Stimulated activated CD8-positive, alpha-beta memory T cell treated with anti-CD3 and anti-CD28 coated beads, Interleukin-7, amount 100 ng/mL, for 24 hours (primary cell): ENCODE measurements around the gene ASAP2.

Experiments
- DNase-seq: peaks from one replicate; pipeline ENCODE4 v3.0.0-alpha.2; 2020; ENCODE audit warnings: low read depth

The ASAP2 gene

GRCh38 chr2:9403924-9404323 is 197.3 kb downstream of the ASAP2 start:
- no peak for DNase-seq

- DNase-seq = no peak
Observed at GRCh38 chr2:9404451-9404850, 197.8 kb downstream of the ASAP2 start.

- DNase-seq = no peak
Observed at GRCh38 chr2:9405636-9406035, 199.0 kb downstream of the ASAP2 start.

GRCh38 chr2:9406529-9407362 is 200.1 kb downstream of the ASAP2 start:
- DNase-seq = no peak

- DNase-seq = no peak
Observed at GRCh38 chr2:9407363-9407811, 200.8 kb downstream of the ASAP2 start.

GRCh38 chr2:9408641-9409151 is 202.1 kb downstream of the ASAP2 start:
- no peak for DNase-seq

GRCh38 chr2:9410108-9410507 is 203.5 kb downstream of the ASAP2 start:
- DNase-seq = no peak

- DNase-seq = no peak
Observed at GRCh38 chr2:9412781-9413180, 206.2 kb downstream of the ASAP2 start.

GRCh38 chr2:9415516-9416169 is 209.0 kb downstream of the ASAP2 start:
- DNase-seq = no peak

- DNase-seq = no peak
Observed at GRCh38 chr2:9416267-9416961, 209.8 kb downstream of the ASAP2 start.

GRCh38 chr2:9416962-9417316 is 210.3 kb downstream of the ASAP2 start:
- DNase-seq = no peak

- no peak for DNase-seq
Observed at GRCh38 chr2:9417725-9418124, 211.1 kb downstream of the ASAP2 start.

GRCh38 chr2:9418746-9419145 is 212.1 kb downstream of the ASAP2 start:
- no peak for DNase-seq

- DNase-seq = no peak
Observed at GRCh38 chr2:9419541-9419940, 212.9 kb downstream of the ASAP2 start.

GRCh38 chr2:9420495-9420894 is 213.9 kb downstream of the ASAP2 start:
- no peak for DNase-seq

GRCh38 chr2:9422321-9423099 is 215.9 kb downstream of the ASAP2 start:
- peak; percentile 23 for DNase-seq

- peak; percentile 92 for DNase-seq
Observed at GRCh38 chr2:9423100-9423921, 216.7 kb downstream of the ASAP2 start, which contains the start of the genes CPSF3 and ITGB1BP1. Gene CPSF3, plus strand, starts transcription at chr2:9423654. Its CDS starts 120 bp downstream, at chr2:9423774. Gene ITGB1BP1, minus strand, starts transcription at chr2:9423528. Its CDS starts 4,831 bp downstream, at chr2:9418697.

GRCh38 chr2:9423922-9424272 is 217.3 kb downstream of the ASAP2 start:
- DNase-seq = peak; percentile 4

GRCh38 chr2:9424447-9425164 is 218.0 kb downstream of the ASAP2 start:
- no peak for DNase-seq

- DNase-seq = no peak
Observed at GRCh38 chr2:9428965-9429577, 222.5 kb downstream of the ASAP2 start.
